Fibroblast of upper back skin (primary cell): ENCODE results near the gene TSPAN5.
A peak's percentile ranks its signal among the peaks of the same experiment; 100 is the strongest.

Source experiments
- DNase-seq: peaks from one replicate; pipeline ENCODE4 v3.0.0-alpha.2; 2013

Gene TSPAN5

GRCh38 chr4:98672583-98673287, 14.3 kb upstream of the TSPAN5 start:
- no peak for DNase-seq

- no peak for DNase-seq
Observed at GRCh38 chr4:98671131-98671530, 12.7 kb upstream of the TSPAN5 start.

- DNase-seq, result no peak
Observed at GRCh38 chr4:98670186-98670585, 11.8 kb upstream of the TSPAN5 start.

- DNase-seq, result no peak
Observed at GRCh38 chr4:98669577-98669976, 11.2 kb upstream of the TSPAN5 start.

- no peak for DNase-seq
Observed at GRCh38 chr4:98664959-98665358, 6.5 kb upstream of the TSPAN5 start.

- DNase-seq, result no peak
Observed at GRCh38 chr4:98663226-98664006, 5.0 kb upstream of the TSPAN5 start.

GRCh38 chr4:98662626-98663225, 4.3 kb upstream of the TSPAN5 start:
- no peak for DNase-seq

- DNase-seq, result no peak
Observed at GRCh38 chr4:98662055-98662453, 3.6 kb upstream of the TSPAN5 start.

GRCh38 chr4:98661371-98662054, 3.1 kb upstream of the TSPAN5 start:
- DNase-seq, result no peak

GRCh38 chr4:98659741-98660462, 1.5 kb upstream of the TSPAN5 start:
- no peak for DNase-seq

- DNase-seq, result no peak
Observed at GRCh38 chr4:98659106-98659592, 738 bp upstream of the TSPAN5 start.

GRCh38 chr4:98657531-98658286, 702 bp downstream of the TSPAN5 start:
- peak; percentile 65 for DNase-seq

GRCh38 chr4:98656886-98657285, 1.5 kb downstream of the TSPAN5 start:
- DNase-seq, result no peak

GRCh38 chr4:98656443-98656842, 2.0 kb downstream of the TSPAN5 start:
- no peak for DNase-seq

GRCh38 chr4:98653890-98654867, 4.2 kb downstream of the TSPAN5 start:
- peak; percentile 97 for DNase-seq

- DNase-seq, result peak; percentile 91
Observed at GRCh38 chr4:98652996-98653395, 5.4 kb downstream of the TSPAN5 start.

GRCh38 chr4:98648602-98649001, 9.8 kb downstream of the TSPAN5 start:
- no peak for DNase-seq

- no peak for DNase-seq
Observed at GRCh38 chr4:98646422-98646821, 12.0 kb downstream of the TSPAN5 start.

- no peak for DNase-seq
Observed at GRCh38 chr4:98645527-98645926, 12.9 kb downstream of the TSPAN5 start.

- no peak for DNase-seq
Observed at GRCh38 chr4:98643755-98644154, 14.7 kb downstream of the TSPAN5 start.
